Neural cell (in vitro differentiated cells): ENCODE data around the gene C1orf35. TPM values are rescaled to one million over a fixed set of nuclear protein-coding genes. Genes with fewer than 3 reads are reported as not detected.

ENCODE experiments used
- H2AFZ ChIP-seq: fragments of 200-600, 300-800 bp; sonication (generic), shearing (Covaris generic); 2 replicates; pipeline ENCODE4 v1.6.0; 2014; ENCODE audit warnings: low read depth, mild to moderate bottlenecking, antibody characterized with exemption, low read length, moderate library complexity
- H3F3A ChIP-seq: fragments of 200-600 bp; shearing (Covaris generic); 2 replicates; pipeline ENCODE4 v1.6.1; 2016; ENCODE audit warnings: mild to moderate bottlenecking, moderate library complexity, mixed read lengths, antibody characterized with exemption, low read length; ENCODE audit not compliant: insufficient read depth, poor library complexity, severe bottlenecking
- H3K27ac ChIP-seq: fragments of 200-600, 300-800 bp; sonication (generic), shearing (Covaris generic); 2 replicates; pipeline ENCODE4 v1.5.1; 2014; ENCODE audit warnings: mild to moderate bottlenecking, low read length, moderate library complexity
- H3K27me3 ChIP-seq: fragments of 300-800, 200-600 bp; sonication (generic), shearing (Covaris generic); 2 replicates; pipeline ENCODE4 v1.6.0; 2014; ENCODE audit warnings: mild to moderate bottlenecking, low read depth, low read length, moderate library complexity; ENCODE audit not compliant: insufficient read depth
- H3K36me3 ChIP-seq: fragments of 300-800, 200-600 bp; sonication (generic), shearing (Covaris generic); 2 replicates; pipeline ENCODE4 v1.5.1; 2014; ENCODE audit warnings: mild to moderate bottlenecking, antibody characterized with exemption, low read length, moderate library complexity; ENCODE audit not compliant: insufficient read depth
- H3K4me2 ChIP-seq: fragments of 300-800, 200-600 bp; sonication (generic), shearing (Covaris generic); 2 replicates; pipeline ENCODE4 v1.6.0; 2014; ENCODE audit warnings: mild to moderate bottlenecking, low read length
- H3K4me3 ChIP-seq: fragments of 300-800, 200-600 bp; sonication (generic), shearing (Covaris generic); 2 replicates; pipeline ENCODE4 v1.5.1; 2014; ENCODE audit warnings: mild to moderate bottlenecking, low read length, moderate library complexity
- H3K79me2 ChIP-seq: fragments of 200-600 bp; shearing (Covaris generic); replicated peaks from 2 replicates; pipeline ENCODE4 v1.6.0; 2014; ENCODE audit warnings: mild to moderate bottlenecking, low read length, moderate library complexity; ENCODE audit not compliant: insufficient read depth
- H3K9ac ChIP-seq: fragments of 300-800, 200-600 bp; sonication (generic), shearing (Covaris generic); 2 replicates; pipeline ENCODE4 v1.6.1; 2016; ENCODE audit warnings: mild to moderate bottlenecking, low read length, mixed read lengths
- H3K9me2 ChIP-seq: fragments of 200-600 bp; shearing (Covaris generic); 2 replicates; pipeline ENCODE4 v1.6.1; 2016; ENCODE audit warnings: mild to moderate bottlenecking, low read length, mixed read lengths; ENCODE audit not compliant: insufficient read depth
- H3K9me3 ChIP-seq: fragments of 200-600, 300-800 bp; sonication (generic), shearing (Covaris generic); 2 replicates; pipeline ENCODE4 v1.6.1; 2016; ENCODE audit warnings: mild to moderate bottlenecking, mixed run types, low read length, moderate library complexity, mixed read lengths
- H4K20me1 ChIP-seq: fragments of 200-600 bp; shearing (Covaris generic); 2 replicates; pipeline ENCODE4 v1.6.1; 2016; ENCODE audit warnings: mild to moderate bottlenecking, mixed run types; ENCODE audit not compliant: insufficient read depth
- EP300 ChIP-seq: fragments of 450-650 bp; conservative IDR thresholded peaks from 2 replicates; pipeline ENCODE4 v1.6.1; 2014; ENCODE audit warnings: antibody characterized with exemption, mild to moderate bottlenecking, moderate library complexity; ENCODE audit not compliant: poor library complexity, severe bottlenecking
- EZH2 ChIP-seq: fragments of 200-600, 300-800 bp; shearing (Covaris generic), sonication (generic); IDR thresholded peaks from 2 replicates; pipeline ENCODE4 v1.6.1; 2014; ENCODE audit warnings: antibody characterized with exemption, low read length, borderline replicate concordance, mild to moderate bottlenecking; ENCODE audit not compliant: insufficient read depth, poor library complexity, severe bottlenecking
- MXI1 ChIP-seq: fragments of 450-650 bp; conservative IDR thresholded peaks from 2 replicates; pipeline ENCODE4 v1.6.1; 2014; ENCODE audit warnings: antibody characterized with exemption, mild to moderate bottlenecking; ENCODE audit not compliant: poor library complexity, severe bottlenecking
- POLR2AphosphoS5 ChIP-seq: IDR thresholded peaks from 2 replicates; pipeline ENCODE4 v1.6.1; 2012
- RAD21 ChIP-seq: fragments of 450-650 bp; conservative IDR thresholded peaks from 2 replicates; pipeline ENCODE4 v1.6.1; 2014; ENCODE audit warnings: antibody characterized with exemption, mild to moderate bottlenecking, moderate library complexity
- SMC3 ChIP-seq: fragments of 450-650 bp; conservative IDR thresholded peaks from 2 replicates; pipeline ENCODE4 v1.6.1; 2014; ENCODE audit warnings: antibody characterized with exemption, mild to moderate bottlenecking, moderate library complexity; ENCODE audit not compliant: poor library complexity
- TAF1 ChIP-seq: IDR thresholded peaks from 2 replicates; pipeline ENCODE4 v1.6.1; 2012; ENCODE audit warnings: low read depth
- polyA plus RNA-seq: library from polyadenylated mRNA; depleted of rRNA; stranded (reverse); fragments of >200 nt; gene quantifications from 2 replicates; pipeline ENCODE4 v1.2.3, GENCODE V29; 2014
- TF ChIP-seq, protein P1 (sequence below): IDR thresholded peaks from 2 replicates; pipeline ENCODE4 v1.6.1; 2012; ENCODE audit warnings: borderline replicate concordance
- TF ChIP-seq, protein P2 (sequence below): fragments of 450-650 bp; IDR thresholded peaks from 2 replicates; pipeline ENCODE4 v1.5.1; 2014; ENCODE audit warnings: antibody characterized with exemption, mild to moderate bottlenecking, moderate library complexity; ENCODE audit not compliant: poor library complexity, severe bottlenecking

The C1orf35 gene
- polyA plus RNA-seq, 1 donor from 2014 or later: 32.8 TPM

DNA sequence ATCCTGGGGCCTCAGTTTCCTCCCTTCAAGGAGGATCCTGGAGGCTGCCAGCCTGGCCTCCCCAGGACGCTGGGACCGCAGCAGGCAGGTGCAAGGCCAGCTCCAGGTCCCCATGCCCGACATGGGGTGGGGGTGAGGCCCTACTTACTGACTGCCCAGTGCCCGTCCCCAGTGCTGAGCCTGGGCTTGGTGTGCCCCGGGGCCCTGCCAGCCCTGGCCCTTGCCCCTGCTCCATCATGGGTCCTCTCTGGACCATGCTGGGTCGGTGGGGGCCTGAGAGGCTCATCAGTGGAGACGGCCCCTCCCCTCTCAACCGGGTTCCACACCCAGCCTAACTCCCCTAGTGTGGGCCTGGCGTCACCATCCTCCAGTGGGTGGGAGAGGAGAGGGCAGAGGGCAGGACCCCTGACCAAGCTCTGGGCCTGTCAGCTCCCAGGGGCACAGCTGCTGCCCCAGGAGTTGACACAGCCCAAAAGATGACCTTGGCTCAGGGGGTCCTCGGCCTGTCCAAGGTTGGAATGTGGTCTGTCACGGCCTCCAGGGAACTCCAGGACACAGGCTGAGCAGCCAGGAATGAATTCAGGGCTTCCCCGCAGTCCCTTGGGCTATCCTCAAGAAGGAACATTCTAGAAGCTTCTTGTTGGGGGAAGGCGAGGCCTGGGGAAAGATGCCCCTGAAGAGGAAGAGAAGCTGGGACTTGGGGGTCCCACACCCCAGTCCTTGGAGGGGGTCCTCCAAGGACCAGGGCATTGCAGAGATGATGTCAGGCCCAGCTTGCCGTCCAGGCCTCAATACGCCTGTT, 38.2 kb downstream of the C1orf35 start:
- Histone ChIP-seq H3K79me2 (no peaks in the 10 kb centered on the region), H4K20me1 (no peaks in the 10 kb centered on the region), H3K9me3 (no peaks in the 10 kb centered on the region), H3K27ac (no peak overlapping the region), H3K4me3 (no peak overlapping the region), H3K36me3 (no peaks in the 10 kb centered on the region), H3F3A (no peaks in the 10 kb centered on the region), H3K9me2 (no peaks in the 10 kb centered on the region), H3K4me2 (no peak overlapping the region), H3K27me3 (peaks cover 47% of the 10 kb centered on the region), H3K9ac (no peak overlapping the region), H2AFZ (no peak overlapping the region)
- TF ChIP-seq SMC3 (no peak), EP300 (no peak), RAD21 (no peak), MXI1 (no peak), POLR2AphosphoS5 (no peak), TAF1 (no peak), EZH2 (no peak)
- TF ChIP-seq, protein P1, sequence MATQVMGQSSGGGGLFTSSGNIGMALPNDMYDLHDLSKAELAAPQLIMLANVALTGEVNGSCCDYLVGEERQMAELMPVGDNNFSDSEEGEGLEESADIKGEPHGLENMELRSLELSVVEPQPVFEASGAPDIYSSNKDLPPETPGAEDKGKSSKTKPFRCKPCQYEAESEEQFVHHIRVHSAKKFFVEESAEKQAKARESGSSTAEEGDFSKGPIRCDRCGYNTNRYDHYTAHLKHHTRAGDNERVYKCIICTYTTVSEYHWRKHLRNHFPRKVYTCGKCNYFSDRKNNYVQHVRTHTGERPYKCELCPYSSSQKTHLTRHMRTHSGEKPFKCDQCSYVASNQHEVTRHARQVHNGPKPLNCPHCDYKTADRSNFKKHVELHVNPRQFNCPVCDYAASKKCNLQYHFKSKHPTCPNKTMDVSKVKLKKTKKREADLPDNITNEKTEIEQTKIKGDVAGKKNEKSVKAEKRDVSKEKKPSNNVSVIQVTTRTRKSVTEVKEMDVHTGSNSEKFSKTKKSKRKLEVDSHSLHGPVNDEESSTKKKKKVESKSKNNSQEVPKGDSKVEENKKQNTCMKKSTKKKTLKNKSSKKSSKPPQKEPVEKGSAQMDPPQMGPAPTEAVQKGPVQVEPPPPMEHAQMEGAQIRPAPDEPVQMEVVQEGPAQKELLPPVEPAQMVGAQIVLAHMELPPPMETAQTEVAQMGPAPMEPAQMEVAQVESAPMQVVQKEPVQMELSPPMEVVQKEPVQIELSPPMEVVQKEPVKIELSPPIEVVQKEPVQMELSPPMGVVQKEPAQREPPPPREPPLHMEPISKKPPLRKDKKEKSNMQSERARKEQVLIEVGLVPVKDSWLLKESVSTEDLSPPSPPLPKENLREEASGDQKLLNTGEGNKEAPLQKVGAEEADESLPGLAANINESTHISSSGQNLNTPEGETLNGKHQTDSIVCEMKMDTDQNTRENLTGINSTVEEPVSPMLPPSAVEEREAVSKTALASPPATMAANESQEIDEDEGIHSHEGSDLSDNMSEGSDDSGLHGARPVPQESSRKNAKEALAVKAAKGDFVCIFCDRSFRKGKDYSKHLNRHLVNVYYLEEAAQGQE: no peak
- TF ChIP-seq, protein P2, sequence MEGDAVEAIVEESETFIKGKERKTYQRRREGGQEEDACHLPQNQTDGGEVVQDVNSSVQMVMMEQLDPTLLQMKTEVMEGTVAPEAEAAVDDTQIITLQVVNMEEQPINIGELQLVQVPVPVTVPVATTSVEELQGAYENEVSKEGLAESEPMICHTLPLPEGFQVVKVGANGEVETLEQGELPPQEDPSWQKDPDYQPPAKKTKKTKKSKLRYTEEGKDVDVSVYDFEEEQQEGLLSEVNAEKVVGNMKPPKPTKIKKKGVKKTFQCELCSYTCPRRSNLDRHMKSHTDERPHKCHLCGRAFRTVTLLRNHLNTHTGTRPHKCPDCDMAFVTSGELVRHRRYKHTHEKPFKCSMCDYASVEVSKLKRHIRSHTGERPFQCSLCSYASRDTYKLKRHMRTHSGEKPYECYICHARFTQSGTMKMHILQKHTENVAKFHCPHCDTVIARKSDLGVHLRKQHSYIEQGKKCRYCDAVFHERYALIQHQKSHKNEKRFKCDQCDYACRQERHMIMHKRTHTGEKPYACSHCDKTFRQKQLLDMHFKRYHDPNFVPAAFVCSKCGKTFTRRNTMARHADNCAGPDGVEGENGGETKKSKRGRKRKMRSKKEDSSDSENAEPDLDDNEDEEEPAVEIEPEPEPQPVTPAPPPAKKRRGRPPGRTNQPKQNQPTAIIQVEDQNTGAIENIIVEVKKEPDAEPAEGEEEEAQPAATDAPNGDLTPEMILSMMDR: no peak

DNA sequence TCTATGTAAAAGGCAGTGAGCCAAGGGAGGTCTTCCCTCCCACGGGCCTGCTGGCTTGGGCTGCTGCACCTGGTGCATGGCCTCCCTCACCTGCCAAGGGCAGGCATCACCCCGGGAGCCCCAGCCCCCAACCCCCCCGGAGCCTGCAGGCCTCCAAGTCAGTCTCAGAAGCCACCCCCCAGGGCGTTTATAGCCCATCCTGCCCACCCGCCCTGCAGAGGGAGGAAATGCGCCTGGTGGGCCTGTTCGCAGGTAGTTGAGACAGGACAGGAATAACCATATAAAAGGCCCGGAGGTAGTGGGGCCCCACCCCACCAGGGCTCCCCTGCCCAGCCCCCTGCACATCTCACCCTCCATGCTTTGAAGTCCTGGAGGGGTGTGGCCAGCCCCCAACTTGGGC, 38.8 kb downstream of the C1orf35 start:
- H3K4me3 ChIP-seq: no peak overlapping the region
- no peak overlapping the region for H3K27ac ChIP-seq
- H3K36me3 ChIP-seq: no peaks in the 10 kb centered on the region
- TF ChIP-seq, protein P2: no peak
- no peak for TF ChIP-seq TAF1
- TF ChIP-seq SMC3: no peak
- no peak for TF ChIP-seq RAD21
- TF ChIP-seq MXI1: no peak
- H4K20me1 ChIP-seq: no peaks in the 10 kb centered on the region
- H3K4me2 ChIP-seq: no peak overlapping the region
- no peaks in the 10 kb centered on the region for H3F3A ChIP-seq
- H3K79me2 ChIP-seq: no peaks in the 10 kb centered on the region
- H3K9me2 ChIP-seq: no peaks in the 10 kb centered on the region
- peaks cover 48% of the 10 kb centered on the region for H3K27me3 ChIP-seq
- no peak overlapping the region for H2AFZ ChIP-seq
- H3K9ac ChIP-seq: no peak overlapping the region
- no peaks in the 10 kb centered on the region for H3K9me3 ChIP-seq
